Iris pigment epithelial cell (primary cell): ENCODE data around the gene GSN.

Experiments
- DNase-seq: peaks from one replicate; pipeline ENCODE4 v3.0.0-alpha.2; 2011; ENCODE audit warnings: low read depth

GSN gene

DNA sequence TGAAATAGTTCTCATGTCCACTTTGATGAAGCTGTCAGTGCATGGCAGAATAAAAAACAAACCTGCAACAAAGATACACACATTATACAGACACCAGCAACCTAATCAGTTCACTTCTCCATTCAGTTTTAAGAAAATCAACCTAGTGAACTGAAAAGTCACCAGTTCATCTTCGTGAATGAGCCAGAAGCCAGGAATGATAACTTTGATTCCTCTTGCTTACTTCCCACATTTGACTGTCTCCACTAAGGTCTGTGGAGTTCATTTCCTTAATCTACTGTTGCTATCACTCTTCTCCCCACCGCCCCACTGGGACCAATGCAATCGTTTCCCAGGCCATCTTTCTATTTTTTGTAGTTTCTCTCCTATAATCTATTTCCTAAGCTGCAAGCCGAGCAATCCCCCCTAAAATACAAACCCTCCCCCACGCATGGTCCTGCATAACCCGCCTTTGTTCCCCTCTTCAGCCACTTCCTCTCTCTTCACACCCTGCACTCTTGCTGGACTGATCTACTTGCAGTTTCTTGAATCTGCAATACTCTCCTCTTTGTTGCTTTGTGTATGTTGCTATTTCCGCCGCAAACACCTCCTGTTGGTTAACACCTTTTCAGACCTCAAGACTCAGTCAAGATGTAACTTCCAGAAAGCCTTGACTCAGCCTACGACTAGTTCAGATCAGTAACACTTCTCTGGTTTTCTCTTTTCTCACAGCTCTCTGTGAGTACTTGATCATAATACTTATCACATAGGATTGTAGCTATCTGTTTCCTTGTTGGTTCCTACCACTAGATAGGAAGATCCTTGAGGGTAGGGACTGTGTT lies 85.5 kb downstream of the GSN start:
- DNase-seq = no peak

DNA sequence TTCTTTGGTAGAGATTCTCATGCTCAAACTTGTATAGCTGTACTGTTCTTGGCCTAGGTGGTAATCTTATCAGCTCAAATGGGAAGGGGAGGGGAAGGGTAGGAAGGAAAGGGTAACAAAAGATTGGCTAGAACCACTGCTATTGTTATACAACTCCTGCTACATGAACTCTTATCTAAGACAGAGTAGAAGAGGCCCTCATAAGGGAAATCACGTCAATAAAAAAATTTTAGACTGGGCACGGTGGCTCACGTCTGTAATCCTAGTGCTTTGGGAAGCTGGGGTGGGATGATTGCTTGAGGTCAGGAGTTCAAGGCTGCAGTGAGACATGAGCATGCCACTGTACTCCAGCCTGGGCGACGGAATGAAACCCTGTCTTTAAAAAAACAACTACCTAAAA lies 86.2 kb downstream of the GSN start:
- no peak for DNase-seq

DNA sequence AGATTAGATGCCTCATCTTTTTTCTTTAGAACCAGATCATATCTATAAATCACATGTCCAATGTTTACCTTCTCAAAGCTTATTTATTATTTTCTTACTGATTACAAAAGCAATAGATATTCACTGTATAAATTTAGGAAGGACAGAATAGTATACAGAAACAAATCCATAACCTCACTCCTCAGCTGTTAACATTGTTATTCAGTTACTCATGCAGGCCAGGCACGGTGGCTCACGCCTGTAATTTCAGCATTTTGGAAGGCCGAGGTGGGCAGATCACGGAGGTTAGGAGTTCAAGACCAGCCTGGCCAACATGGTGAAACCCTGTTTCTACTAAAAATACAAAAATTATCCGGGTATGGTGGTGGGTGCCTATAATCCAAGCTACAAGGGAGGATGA lies 86.8 kb downstream of the GSN start:
- peak; percentile 63 for DNase-seq

DNA sequence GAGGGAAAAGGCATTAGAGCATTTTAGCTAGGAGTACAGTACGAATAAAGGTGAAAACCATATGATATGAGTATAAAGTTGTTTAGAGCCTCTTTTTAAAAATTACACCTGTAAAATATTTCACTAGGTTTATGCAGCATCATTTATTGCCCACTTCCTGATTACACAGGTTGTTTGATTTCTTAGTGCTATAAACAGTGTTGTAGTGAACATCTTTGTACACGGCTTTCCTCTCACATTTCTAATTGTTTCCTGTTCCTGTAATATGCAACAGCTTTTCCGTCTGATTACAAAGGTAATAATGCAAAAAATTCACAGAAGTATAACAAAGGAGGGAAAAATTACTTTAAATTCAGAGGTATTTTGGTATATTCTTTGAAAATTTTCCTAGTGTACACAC lies 89.0 kb downstream of the GSN start:
- no peak for DNase-seq

DNA sequence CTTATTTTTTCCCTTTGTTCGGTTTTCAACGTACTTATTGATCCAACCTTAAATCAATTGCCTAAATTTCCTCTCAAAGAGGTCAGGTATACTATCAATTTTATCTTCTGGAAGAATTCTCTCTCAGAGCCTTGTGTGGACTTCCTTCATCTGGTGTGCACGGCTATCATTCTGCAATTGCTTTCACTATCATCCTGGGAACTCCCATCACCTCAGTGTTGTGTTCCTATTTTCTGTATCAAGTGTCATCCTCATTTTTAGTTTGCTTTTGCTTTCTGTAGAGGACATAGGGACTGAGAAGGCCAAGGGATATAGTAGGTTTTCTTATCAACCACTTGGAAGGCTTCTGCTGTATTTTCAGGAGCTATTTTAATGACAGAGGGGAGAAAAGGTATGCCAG lies 90.8 kb downstream of the GSN start:
- DNase-seq = no peak

DNA sequence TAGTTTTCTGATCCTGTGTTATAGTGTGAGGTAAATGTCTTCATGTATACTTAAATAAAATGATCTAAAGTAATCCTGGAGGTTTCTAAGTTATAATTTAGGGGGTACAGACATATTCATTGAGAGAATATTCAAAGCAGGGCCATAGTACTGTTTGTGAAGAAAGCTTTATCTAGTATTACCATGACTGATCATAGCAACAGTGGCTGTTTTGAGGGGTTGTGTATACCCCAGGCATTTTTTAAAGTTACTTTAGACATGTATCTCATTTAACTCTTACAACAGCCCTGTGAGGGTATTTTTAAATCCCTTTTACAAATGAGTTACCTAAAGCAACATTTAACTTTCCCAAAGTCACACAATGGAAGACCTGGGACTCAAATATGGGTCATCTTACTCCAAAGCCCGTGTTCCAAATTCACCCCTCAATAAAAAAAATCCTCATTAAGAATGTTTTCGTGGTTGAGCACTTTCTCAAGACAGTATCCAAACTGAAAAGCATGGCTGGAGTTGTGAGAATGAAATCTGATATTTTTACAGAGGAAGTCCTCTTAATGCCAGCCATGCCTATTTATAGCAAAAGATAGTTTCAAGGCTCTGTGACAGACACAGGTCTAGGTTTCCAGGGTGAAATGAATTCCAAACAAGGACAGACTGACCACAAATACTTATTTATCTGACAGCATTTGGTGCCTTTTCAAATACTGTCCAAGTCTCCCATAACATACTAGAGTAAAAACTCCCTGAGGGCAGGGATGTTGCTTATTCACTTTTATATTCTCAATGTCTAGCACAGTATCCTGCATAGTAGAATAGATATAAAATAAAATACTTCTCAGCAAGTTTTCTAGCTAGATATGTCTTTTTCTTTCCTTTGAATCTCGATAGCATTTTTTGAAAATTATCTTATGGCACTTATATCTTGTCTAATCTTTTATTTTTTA lies 91.7 kb downstream of the GSN start:
- DNase-seq = peak; percentile 63

DNA sequence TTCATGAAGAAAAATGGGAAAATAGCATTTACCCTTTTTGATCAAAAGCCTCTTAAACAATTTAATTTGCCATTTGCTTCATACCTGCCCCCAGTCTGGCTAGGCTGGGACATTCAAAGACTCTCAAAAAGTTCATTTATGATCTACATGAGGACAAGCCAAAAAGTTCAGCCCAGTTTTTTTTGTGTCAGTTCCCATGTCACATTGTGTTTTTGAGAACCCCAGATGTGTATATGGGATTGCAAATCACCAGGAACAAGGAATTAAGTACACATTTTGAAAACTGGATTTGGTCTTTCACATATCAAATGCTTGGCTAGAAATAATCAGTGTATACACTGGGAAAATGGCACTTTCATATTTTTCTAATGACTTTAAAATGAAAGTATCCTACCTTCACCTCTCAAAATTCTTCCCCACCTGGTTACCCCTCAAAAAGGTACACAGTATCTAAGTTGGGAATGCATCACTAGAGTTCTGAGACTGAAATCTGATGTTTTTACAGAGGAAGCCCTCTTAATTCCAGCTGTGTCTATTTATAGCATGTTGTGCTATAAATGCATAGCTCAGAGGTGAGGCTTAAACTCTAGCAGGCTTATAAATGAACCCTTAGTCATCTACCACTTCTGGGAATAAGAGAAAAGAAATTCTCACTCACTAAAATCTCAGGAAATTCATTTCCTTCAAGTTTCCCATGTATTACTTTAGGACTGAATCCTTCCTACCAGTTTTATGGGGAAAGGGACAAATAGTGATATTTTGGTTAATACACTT lies 92.8 kb downstream of the GSN start:
- DNase-seq = peak; percentile 93

DNA sequence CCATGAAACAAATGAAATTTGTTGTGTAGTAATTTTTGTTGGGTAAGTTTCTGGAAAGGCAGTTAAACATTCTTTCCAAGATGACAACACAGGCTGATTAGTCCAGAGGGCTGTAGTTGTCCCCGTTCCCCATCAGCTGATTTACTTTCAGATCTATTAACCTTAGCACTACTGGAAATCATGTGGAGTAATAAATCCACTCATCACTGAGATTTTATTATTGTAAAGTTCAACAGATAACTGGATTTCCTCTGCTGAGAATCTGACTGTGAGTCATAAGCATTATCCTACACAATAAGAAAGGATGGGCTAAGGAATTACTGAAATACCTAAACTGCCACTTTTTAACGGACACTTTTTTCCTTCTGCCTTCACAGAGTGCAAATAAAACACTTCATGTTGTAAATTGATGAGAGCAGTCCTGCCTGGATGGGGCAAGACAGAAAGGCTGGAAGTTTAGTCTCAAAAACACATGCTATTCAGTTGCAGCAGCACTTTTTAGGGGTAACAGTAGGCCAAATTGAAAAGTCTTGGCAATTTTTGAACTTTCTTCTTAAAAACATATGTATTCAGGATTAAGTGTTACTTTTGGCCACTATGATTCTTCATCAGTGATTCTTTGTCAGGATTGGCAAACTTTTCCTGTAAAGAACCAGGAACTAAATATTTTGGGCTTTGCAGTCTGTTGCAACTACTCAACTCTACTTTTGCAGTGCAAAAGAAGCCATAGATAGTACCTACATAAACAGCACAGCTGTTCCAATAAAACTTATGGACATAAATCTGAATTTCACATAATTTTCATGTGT lies 95.1 kb downstream of the GSN start:
- DNase-seq = peak; percentile 83

DNA sequence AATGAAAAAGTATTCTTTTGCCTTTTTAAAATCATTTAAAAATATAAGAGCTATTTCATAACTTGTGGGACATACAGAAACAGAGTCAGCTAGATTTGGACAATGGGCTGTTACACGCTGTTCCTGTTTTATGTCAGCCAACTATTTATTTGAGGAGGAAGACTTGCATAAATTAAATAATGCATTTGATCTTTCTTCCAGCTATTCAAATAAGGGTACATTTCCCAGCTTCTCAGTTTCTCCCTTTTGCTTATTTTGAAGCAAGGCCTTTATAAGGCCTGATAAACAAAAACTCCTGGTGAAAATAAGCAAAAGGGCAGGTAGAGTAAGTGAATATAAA lies 95.6 kb downstream of the GSN start:
- no peak for DNase-seq

DNA sequence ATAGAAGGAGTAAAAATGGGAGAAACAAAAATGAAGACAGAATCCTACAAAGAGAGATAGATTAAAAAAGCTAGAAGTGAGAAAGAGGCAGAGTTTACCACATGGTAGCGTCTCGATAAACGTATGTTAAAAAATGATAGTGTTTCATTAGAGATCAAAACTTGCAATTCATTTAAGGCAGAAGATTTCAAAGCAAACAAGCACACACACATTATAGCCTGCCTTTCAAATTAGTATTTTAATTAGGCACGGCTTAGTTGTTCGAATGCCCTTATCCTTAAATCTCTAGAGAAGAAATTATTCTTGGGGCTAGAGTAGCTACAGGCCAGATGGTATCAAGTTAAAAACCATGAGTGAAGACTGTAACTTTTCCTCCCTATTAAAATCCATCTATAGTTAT lies 96.1 kb downstream of the GSN start:
- DNase-seq = no peak

DNA sequence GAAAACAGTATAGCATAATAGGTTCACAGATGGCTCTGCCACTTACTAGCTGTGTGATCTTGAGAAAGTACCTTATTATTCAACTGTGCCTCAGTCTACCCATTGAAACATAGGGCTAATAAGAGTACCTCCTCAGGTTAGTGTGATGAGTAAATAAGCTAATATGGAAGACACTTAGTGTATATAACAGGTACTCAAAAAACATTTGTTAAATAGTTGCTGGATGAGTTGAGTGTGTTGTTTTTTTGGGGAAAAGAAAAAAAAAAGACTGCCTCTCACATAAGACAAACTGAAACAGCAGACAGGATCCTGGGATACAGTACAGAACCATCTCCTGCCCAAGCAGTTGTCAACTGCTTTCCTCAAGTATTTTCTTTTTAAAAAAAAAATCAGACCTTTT lies 96.9 kb downstream of the GSN start:
- no peak for DNase-seq

DNA sequence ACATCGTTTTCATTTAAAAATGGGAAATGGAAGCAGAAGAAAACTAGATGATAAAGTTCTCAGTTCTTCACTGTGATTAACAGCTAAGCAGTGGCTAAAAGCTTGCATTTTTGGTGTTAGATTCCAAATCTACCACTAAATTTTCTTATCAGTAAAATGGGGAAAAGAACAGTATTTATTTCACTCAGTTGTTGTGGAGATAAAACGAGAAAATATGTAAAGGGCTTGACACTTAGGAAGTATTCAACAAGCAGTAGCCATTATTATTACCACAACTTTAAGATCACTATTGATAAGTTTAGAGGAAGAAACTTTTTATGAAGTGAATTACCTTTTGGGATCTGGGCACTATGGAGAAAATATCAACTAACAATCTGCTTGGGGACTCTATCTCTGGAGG lies 97.6 kb downstream of the GSN start:
- no peak for DNase-seq

DNA sequence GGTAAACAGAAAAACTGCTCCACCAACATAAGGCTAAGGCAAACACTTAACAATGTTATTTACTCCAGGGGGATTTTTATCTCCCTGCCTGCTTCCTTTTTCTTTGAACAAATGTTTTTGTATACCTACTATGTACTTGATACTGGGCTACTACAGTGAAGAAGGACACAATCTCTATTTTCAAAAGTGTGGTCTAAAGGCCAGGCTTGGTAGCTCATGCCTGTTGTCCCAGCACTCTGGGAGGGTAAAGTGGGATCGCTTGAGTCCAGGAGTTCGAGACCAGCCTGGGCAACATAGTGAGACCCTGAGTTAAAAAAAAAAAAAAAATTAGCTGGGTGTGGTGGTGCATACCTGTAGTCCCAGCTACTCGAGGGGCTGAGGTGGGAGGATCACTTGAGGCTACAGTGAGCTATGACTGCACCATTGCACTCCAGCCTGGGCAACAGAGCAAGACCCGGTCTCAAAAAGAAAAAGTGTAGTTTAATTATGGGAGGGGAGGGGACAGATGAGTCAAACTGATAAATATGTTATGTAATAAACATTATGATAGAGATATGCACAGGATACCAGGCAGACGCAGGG lies 98.7 kb downstream of the GSN start:
- DNase-seq = no peak

DNA sequence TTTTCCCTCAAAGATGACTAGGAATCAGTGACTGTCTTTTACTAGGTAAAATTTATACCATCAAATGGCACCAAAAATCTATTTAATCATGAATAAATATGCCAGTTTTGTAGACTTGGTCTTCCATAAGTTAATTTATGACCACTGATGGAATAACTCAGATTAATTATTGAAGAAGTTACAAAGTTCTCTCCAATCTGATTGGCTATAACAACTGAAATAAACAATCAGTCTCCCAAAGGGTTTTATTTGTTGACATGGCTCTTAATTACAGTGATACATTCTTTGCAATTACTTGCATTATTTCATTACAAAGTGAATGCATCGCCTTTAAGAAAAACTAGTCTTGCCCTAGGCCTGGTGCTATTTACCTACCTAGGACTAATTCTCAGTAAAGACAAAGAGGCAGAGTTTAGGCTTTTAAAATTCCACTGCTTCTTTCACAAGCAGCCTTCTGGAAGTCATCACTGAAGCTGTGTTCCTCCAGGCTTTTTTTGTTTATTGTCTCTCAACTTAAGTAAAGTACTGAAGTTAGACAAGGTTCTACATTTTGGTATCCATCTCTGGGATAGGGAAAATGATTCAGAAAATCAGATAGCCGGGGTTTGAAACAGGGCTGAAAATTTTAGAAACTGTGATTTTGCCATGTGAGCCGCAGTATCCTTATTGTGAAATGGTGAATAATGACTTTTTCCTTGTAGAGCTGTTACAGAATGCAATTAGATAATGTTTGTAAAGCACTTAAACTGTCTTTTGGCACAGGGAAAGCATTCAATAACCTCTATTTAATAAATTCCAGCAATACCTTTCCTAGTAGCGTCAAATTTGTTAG lies 99.6 kb downstream of the GSN start:
- DNase-seq = no peak

DNA sequence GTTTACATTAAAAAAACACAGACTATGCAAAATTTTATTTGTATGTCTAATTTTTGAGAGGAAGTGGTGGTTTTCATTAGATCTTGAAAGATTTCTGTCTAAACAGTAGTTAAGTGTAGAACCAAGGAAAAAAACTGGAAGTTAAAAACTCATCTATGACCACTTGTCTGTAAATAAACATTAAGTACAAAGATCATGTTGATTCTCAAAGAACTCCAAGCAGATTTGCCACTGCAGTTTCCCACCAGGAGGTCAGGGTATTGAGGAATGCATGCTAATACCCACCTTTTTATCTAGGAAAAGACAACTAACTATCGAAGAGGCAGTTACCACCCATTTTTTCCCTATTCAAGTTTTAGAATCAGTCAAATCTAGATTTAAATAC lies 100.2 kb downstream of the GSN start:
- DNase-seq = no peak

DNA sequence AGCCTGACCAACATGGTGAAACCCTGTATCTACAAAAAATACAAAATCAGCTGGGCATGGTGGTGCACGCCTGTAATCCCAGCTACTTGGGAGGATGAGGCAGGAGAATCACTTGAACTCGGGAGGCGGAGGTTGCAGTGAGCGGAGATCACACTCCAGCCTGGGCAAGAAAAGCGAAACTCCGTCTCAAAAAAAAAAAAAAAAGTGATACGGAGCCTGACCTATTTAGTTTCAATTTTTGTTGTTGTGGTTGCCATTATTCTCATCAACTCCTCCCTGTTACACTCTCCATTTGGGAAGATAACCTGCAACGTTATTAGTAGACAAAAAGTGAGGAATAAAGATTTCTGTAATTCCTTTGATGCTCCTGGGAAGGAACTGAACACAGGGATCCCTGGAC lies 100.8 kb downstream of the GSN start:
- DNase-seq = no peak

DNA sequence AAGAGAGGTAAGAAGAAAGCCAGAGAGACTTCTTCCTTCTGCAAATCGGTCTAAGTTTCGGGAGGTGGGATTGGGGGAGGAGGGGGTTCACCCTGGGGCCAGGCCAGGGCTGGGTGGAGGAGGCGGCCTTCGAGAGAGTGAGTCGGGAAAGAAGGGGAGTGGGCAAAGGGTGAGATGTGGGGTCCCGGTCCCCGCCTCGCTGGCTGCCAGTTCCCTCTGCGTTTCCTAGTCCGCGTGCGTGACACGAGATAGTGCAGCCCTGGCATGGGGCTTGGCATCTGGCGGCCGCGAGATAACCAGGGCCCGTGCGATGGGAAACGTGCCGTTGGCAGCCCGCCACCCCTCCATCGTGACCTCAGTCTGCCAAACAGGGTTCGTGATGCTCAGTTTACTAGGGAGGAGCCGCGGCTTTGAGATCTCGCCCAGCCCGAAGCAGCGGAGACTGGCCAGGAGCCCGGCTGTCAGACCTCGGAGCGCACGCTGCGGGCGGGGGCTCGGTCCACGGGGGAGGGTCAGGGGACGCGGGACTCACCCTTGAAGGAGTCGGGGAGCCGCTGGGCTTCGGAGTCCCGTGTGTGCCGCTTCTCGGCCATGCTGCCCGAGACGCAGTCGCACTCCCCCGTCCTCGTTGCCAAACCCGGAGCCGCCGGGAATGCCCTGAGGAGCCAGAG lies 101.8 kb downstream of the GSN start, which contains the start of gene STOM:
Gene STOM (minus strand): TSS at position 656 of the 671 bp plus-strand sequence. CDS start 63 bp downstream, at position 593.
- peak; percentile 87 for DNase-seq

DNA sequence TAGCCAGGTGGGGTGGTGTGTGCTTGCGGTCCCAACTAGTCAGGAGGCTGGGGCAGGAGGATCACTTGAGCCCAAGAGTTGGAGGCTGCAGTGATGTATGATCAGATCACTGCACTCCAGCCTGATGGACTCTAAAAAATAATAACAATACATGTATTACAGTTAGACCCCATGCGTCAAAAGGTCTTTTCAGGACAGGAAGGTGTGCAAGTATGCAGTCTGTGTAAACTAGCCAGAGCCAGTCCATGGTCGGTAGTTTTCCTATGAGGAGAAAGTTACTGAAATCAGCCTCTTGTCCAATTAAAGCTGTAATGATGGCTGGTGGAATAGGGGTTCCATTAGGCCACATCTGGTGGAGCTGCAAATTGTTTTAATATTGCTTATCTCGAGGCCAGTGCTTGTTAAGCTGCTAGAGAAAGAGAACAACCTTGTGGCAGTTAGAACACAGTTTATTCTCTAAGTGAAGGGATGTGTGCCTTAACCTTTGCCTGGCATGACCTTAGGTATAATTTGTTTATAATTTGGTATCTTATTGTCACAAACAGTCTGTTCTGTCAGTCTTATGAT lies 103.6 kb downstream of the GSN start:
- DNase-seq = no peak

DNA sequence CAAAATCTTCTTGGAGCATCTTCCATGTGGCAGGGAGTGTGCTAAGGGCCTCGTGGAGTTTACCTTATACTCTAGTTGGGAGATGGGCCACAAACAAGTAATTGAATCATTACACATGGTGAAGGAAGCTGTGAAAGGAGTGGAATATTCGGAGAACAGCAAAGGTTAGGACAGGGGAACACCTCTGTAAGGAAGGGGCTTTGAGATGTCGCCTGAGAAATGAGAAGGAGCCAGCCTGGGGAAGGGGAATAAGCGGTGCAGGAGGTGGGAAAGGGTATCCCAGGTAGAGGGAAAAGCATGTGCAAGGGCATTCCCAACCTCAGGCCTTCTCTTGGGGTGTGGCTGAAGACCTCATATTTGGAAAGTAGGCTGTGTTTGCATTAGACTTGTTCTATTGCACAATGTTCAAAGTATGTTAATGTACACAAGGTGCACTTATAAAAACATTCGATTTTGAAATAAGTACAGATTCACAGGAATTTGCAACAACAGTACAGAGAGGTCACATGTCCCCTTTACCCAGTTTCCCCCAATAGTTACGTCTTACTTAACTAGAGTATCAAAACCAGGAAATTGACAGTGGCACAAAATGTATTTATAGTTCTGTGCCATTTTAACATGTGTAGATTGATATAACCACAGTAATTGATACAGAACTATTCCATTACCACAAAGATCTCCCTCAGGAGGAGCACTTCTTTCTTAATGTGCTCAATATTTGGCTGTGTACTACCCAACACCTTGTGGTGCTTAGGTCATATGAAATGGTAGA lies 104.5 kb downstream of the GSN start:
- peak; percentile 77 for DNase-seq
